Middle frontal gyrus (tissue), 1 donor: Measurements from ENCODE around the gene RPL3.

ENCODE experiments used
- DNase-seq: peaks from one replicate; pipeline ENCODE4 v3.0.0-alpha.2; 2015; ENCODE audit warnings: low spot score; ENCODE audit errors: extremely low spot score

RPL3 gene

GRCh38 chr22:39284142-39284980, 35.1 kb downstream of the RPL3 start:
- no peak for DNase-seq

GRCh38 chr22:39283322-39284141, 35.9 kb downstream of the RPL3 start:
- no peak for DNase-seq

- DNase-seq, result no peak
Observed at GRCh38 chr22:39282645-39283321, 36.6 kb downstream of the RPL3 start.

- DNase-seq, result no peak
Observed at GRCh38 chr22:39281126-39281525, 38.3 kb downstream of the RPL3 start.

- DNase-seq, result no peak
Observed at GRCh38 chr22:39280250-39280649, 39.2 kb downstream of the RPL3 start.

GRCh38 chr22:39279170-39279850, 40.1 kb downstream of the RPL3 start:
- no peak for DNase-seq

GRCh38 chr22:39278040-39278439, 41.4 kb downstream of the RPL3 start:
- DNase-seq, result no peak

- no peak for DNase-seq
Observed at GRCh38 chr22:39277142-39277607, 42.2 kb downstream of the RPL3 start.

GRCh38 chr22:39276440-39277141, 42.8 kb downstream of the RPL3 start:
- DNase-seq, result no peak

GRCh38 chr22:39275814-39276439, 43.5 kb downstream of the RPL3 start:
- no peak for DNase-seq

GRCh38 chr22:39273950-39274887, 45.2 kb downstream of the RPL3 start:
- DNase-seq, result no peak

- no peak for DNase-seq
Observed at GRCh38 chr22:39270792-39271191, 48.6 kb downstream of the RPL3 start.

GRCh38 chr22:39270280-39270679, 49.1 kb downstream of the RPL3 start:
- DNase-seq, result no peak

- DNase-seq, result no peak
Observed at GRCh38 chr22:39269095-39269790, 50.2 kb downstream of the RPL3 start.

- no peak for DNase-seq
Observed at GRCh38 chr22:39268645-39269044, 50.8 kb downstream of the RPL3 start.

- DNase-seq, result no peak
Observed at GRCh38 chr22:39267974-39268373, 51.4 kb downstream of the RPL3 start.

- no peak for DNase-seq
Observed at GRCh38 chr22:39266398-39267030, 52.9 kb downstream of the RPL3 start.
